K562 (cell line): ENCODE data around the gene LAMB2. TPM values are rescaled to one million over a fixed set of nuclear protein-coding genes. Genes with fewer than 3 reads are reported as not detected.

Source experiments
- ATAC-seq: fragments of 200-7000 bp; cut with Tn5 transposase; 3 replicates; pipeline ENCODE4 v1.9.1; 2020; ENCODE audit warnings: moderate library complexity
- BruUV-seq: library from RNA; stranded (reverse); fragments of 400-500 nt; replicated peaks from 2 replicates; lab custom pipeline; 2021; lab: Mats Ljungman, UMichigan
- CTCF ChIA-PET: fragments of 300-600 bp; formaldehyde crosslinking; extraction: SDS; loops from one replicate; lab custom pipeline; 2021; ENCODE audit warnings: low intra/inter-chr PET ratio; lab: Yijun Ruan, JAX
- POLR2A ChIA-PET: fragments of 300-600, 350-650 bp; sonication (Branson Sonifier 250); formaldehyde crosslinking; extraction: SDS; loops from one replicate; lab custom pipeline; 2021; ENCODE audit warnings: antibody characterized with exemption, inconsistent platforms; lab: Yijun Ruan, JAX
- DNase-seq, 4 experiments: peaks; one replicate each; pipeline versions ENCODE4 v3.0.0 to v3.0.0-alpha.2; 2011 to 2018; ENCODE audit warnings: low spot score in 3 of 4, mixed read lengths in 3 of 4; ENCODE audit errors: extremely low read depth in 1 of 4
- FAIRE-seq: peaks from 2 replicates; lab custom pipeline; 2011; peaks lifted over from hg19 to GRCh38; lab: Jason Lieb, UNC
- H2AFZ ChIP-seq: 2 replicates; pipeline ENCODE4 v1.6.0; 2011; ENCODE audit warnings: low read depth, low read length, control low read depth, inconsistent platforms
- H3K27ac ChIP-seq: fragments of 200-600 bp; 3 replicates; pipeline ENCODE4 v1.8.0; 2011; ENCODE audit warnings: low read depth, mild to moderate bottlenecking, control low read depth, inconsistent platforms, low read length, moderate library complexity, mixed read lengths; ENCODE audit errors: extremely low read depth
- H3K27me3 ChIP-seq, 2 experiments: fragments of 300-600 bp in 1 of 2; 2 replicates in 1 of 2; 3 replicates in 1 of 2; pipeline versions ENCODE4 v1.6.0 to v1.8.0; 2011; ENCODE audit warnings: inconsistent platforms in 2 of 2, low read length in 2 of 2, mild to moderate bottlenecking in 1 of 2, mixed read lengths in 1 of 2, moderate library complexity in 1 of 2; ENCODE audit not compliant: control insufficient read depth in 2 of 2, insufficient read depth in 2 of 2
- H3K36me3 ChIP-seq: fragments of 300-600 bp; 3 replicates; pipeline ENCODE4 v1.8.0; 2011; ENCODE audit warnings: mild to moderate bottlenecking, low read length, inconsistent platforms; ENCODE audit not compliant: control insufficient read depth, insufficient read depth
- H3K4me1 ChIP-seq, 2 experiments: fragments of 200-600 bp in 1 of 2; replicated peaks in 1 of 2; 2 replicates in 1 of 2; 3 replicates in 1 of 2; pipeline versions ENCODE4 v1.5.1 to v1.8.0; 2011; ENCODE audit warnings: inconsistent platforms in 2 of 2, low read length in 2 of 2, mild to moderate bottlenecking in 1 of 2, mixed read lengths in 1 of 2, moderate library complexity in 1 of 2; ENCODE audit not compliant: control insufficient read depth in 2 of 2, insufficient read depth in 2 of 2
- H3K4me2 ChIP-seq: 2 replicates; pipeline ENCODE4 v1.6.1; 2011; ENCODE audit warnings: low read length, control low read depth, inconsistent platforms, mixed read lengths; ENCODE audit not compliant: insufficient read depth
- H3K4me3 ChIP-seq: fragments of 200-600 bp; sonication (generic), shearing (Covaris generic); 2 replicates; pipeline ENCODE4 v1.5.1; 2016; ENCODE audit warnings: control low read depth, inconsistent platforms
- H3K79me2 ChIP-seq: fragments of 200-600 bp; 3 replicates; pipeline ENCODE4 v1.8.0; 2011; ENCODE audit warnings: low read length, inconsistent platforms; ENCODE audit not compliant: control insufficient read depth, insufficient read depth
- H3K9ac ChIP-seq, 2 experiments: 2 replicates each; pipeline versions ENCODE4 v1.6.0 to v1.6.1; 2011; ENCODE audit warnings: low read depth in 2 of 2, low read length in 2 of 2, control low read depth in 1 of 2, inconsistent platforms in 1 of 2, mild to moderate bottlenecking in 1 of 2, mixed read lengths in 1 of 2; ENCODE audit not compliant: insufficient read depth in 1 of 2
- H3K9me1 ChIP-seq: one replicate; pipeline ENCODE4 v1.6.0; 2011; ENCODE audit warnings: inconsistent platforms, mild to moderate bottlenecking, low read length, moderate library complexity; ENCODE audit not compliant: control insufficient read depth, insufficient read depth
- H3K9me3 ChIP-seq: replicated peaks from 2 replicates; pipeline ENCODE4 v1.5.1; 2011; ENCODE audit warnings: low read depth, low read length, inconsistent platforms; ENCODE audit not compliant: control insufficient read depth, insufficient read depth
- H4K20me1 ChIP-seq: replicated peaks from 2 replicates; pipeline ENCODE4 v1.6.1; 2011; ENCODE audit warnings: low read length, inconsistent platforms, mixed read lengths; ENCODE audit not compliant: control insufficient read depth, insufficient read depth
- BCLAF1 ChIP-seq, 2 experiments: fragments of 450-650 bp in 1 of 2; IDR thresholded peaks; 2 replicates each; pipeline ENCODE4 v1.6.1; 2011 to 2017; ENCODE audit warnings: low read depth in 2 of 2, antibody characterized with exemption in 1 of 2, borderline replicate concordance in 1 of 2, low read length in 1 of 2, mild to moderate bottlenecking in 1 of 2, mixed read lengths in 1 of 2; ENCODE audit not compliant: control insufficient read depth in 1 of 2
- BRF1 ChIP-seq: IDR thresholded peaks from 3 replicates; pipeline ENCODE4 v1.6.1; 2011; ENCODE audit warnings: borderline replicate concordance, mild to moderate bottlenecking; ENCODE audit not compliant: insufficient read length; ENCODE audit errors: extremely low read depth
- CHD4 ChIP-seq: fragments of 200-600 bp; sonication (generic); IDR thresholded peaks from 3 replicates; pipeline ENCODE4 v1.6.1; 2012; ENCODE audit warnings: low read depth, mild to moderate bottlenecking, mixed read lengths, low read length, inconsistent platforms; ENCODE audit not compliant: insufficient read depth, insufficient replicate concordance, poor library complexity, severe bottlenecking
- EP300 ChIP-seq: IDR thresholded peaks from 2 replicates; pipeline ENCODE4 v1.6.1; 2012; ENCODE audit warnings: low read length, improper control_type of control experiment
- HNRNPK ChIP-seq: fragments of 200-400 bp; formaldehyde crosslinking; IDR thresholded peaks from one replicate; pipeline ENCODE4 v1.6.1; 2018; ENCODE audit warnings: mild to moderate bottlenecking, low read depth, low read length; ENCODE audit not compliant: poor library complexity, severe bottlenecking
- KLF1 ChIP-seq: fragments of 450-650 bp; IDR thresholded peaks from 2 replicates; pipeline ENCODE4 v1.6.1; 2016; ENCODE audit warnings: missing genetic modification characterization, missing compliant biosample characterization
- MITF ChIP-seq: IDR thresholded peaks from 2 replicates; pipeline ENCODE4 v1.6.1; 2014; ENCODE audit warnings: antibody characterized with exemption
- NR0B1 ChIP-seq: fragments of 450-650 bp; IDR thresholded peaks from one replicate; pipeline ENCODE4 v1.6.1; 2018; ENCODE audit warnings: mild to moderate bottlenecking, moderate library complexity; ENCODE audit not compliant: partially characterized antibody
- RBM34 ChIP-seq: fragments of 200-400 bp; formaldehyde crosslinking; IDR thresholded peaks from 2 replicates; pipeline ENCODE4 v1.6.1; 2018; ENCODE audit warnings: low read length, borderline replicate concordance; ENCODE audit not compliant: insufficient read depth
- SMAD2 ChIP-seq: fragments of 150-350 bp; IDR thresholded peaks from 2 replicates; pipeline ENCODE4 v1.6.1; 2014; ENCODE audit warnings: low read depth, mild to moderate bottlenecking, low read length
- SREBF1 ChIP-seq: fragments of 150-350 bp; IDR thresholded peaks from 2 replicates; pipeline ENCODE4 v1.6.1; 2014; ENCODE audit warnings: antibody characterized with exemption, low read depth, low read length, borderline replicate concordance
- TFAM ChIP-seq: fragments of 250-450 bp; sonication (Bioruptor Pico); conservative IDR thresholded peaks from 2 replicates; pipeline ENCODE4 v1.5.0; 2021; ENCODE audit warnings: mild to moderate bottlenecking, moderate library complexity
- ZKSCAN3 ChIP-seq: fragments of 250-450 bp; sonication (Bioruptor Pico); IDR thresholded peaks from 2 replicates; pipeline ENCODE4 v1.4.0; 2020
- ZNF146 ChIP-seq: IDR thresholded peaks from one replicate; pipeline ENCODE4 v1.6.1; 2018; ENCODE audit warnings: missing compliant biosample characterization; ENCODE audit not compliant: unreplicated experiment
- ZNF354B ChIP-seq: fragments of 250-450 bp; sonication (Bioruptor Pico); IDR thresholded peaks from 2 replicates; pipeline ENCODE4 v1.4.0; 2020
- ZNF561 ChIP-seq: fragments of 450-650 bp; formaldehyde crosslinking; conservative IDR thresholded peaks from 2 replicates; pipeline ENCODE4 v1.4.0; 2020; ENCODE audit warnings: mild to moderate bottlenecking, moderate library complexity
- ZNF668 ChIP-seq: fragments of 250-450 bp; sonication (Bioruptor Pico); IDR thresholded peaks from 2 replicates; pipeline ENCODE4 v1.8.0; 2022; ENCODE audit warnings: mild to moderate bottlenecking, inconsistent platforms
- WGBS: fragments of 100-300 bp; shearing (Covaris generic); methylation state at CpG from one replicate; pipeline ENCODE4 v1.1.6; 2016; ENCODE audit warnings: low coverage, mixed read lengths; ENCODE audit not compliant: insufficient coverage; ENCODE audit errors: missing lambda C conversion rate; 5-methylcytosine and 5-hydroxymethylcytosine counted together
- in situ Hi-C: fragments of 300-500 bp; cut with MboI; formaldehyde crosslinking; loops from 4 replicates; pipeline ENCODE4 v1.15.0; 2018; ENCODE audit warnings: inconsistent platforms, mixed read lengths
- intact Hi-C: fragments of 100-400 bp; cut with micrococcal nuclease; formaldehyde crosslinking; loops from 2 replicates; pipeline ENCODE4 v1.14.2; 2022
- polyA plus RNA-seq, 8 experiments: library from polyadenylated mRNA; depleted of rRNA in 4 of 8; stranded (reverse) in 5 of 8; unstranded in 3 of 8; fragments of >200 nt; fragmentation: Nextera tagmentation in 2 of 8; fragmentation: Illumina TruSeq in 1 of 8; extraction: Ambion mirVana in 2 of 8; extraction: Trizol in 1 of 8; gene quantifications; 2 replicates each; pipeline versions ENCODE4 v1.2.1 to v1.2.3, GENCODE V29; 2011 to 2014; ENCODE audit warnings: inconsistent platforms in 1 of 8, missing spikeins in 1 of 8
- total RNA-seq, 7 experiments: library from RNA; depleted of rRNA in 6 of 7; stranded (reverse); fragments of >200 nt in 6 of 7; fragmentation: Illumina TruSeq in 2 of 7; extraction: Trizol in 2 of 7; gene quantifications; 2 replicates each; pipeline versions ENCODE4 v1.2.1 to v1.2.3, GENCODE V29; 2011 to 2021; ENCODE audit warnings: low replicate concordance in 1 of 7

LAMB2 gene
- total and polyA plus RNA-seq, 9 of the 15 experiments (the other 6 are each of a cell fraction or from before 2014, with no cell fraction given): 1.4 to 26.0 (median 16.2) TPM

GRCh38 chr3:49135499-49135898 lies 2.6 kb upstream of the LAMB2 start:
- CTCF ChIA-PET: no interaction called here
- H3K9me3 ChIP-seq: no peaks in the 10 kb centered on the region
- ATAC-seq: no peak
- no TSS peak for BruUV-seq
- no peak for FAIRE-seq
- no peaks in the 10 kb centered on the region for H3K9me1 ChIP-seq
- H3K9ac ChIP-seq: no peak overlapping the region; a peak in 1 of 4 replicates
- H3K4me3 ChIP-seq: no peak overlapping the region
- no peak overlapping the region for H3K27ac ChIP-seq
- H3K79me2 ChIP-seq: no peaks in the 10 kb centered on the region; the same call in 2 of the 3 replicates
- no peak for DNase-seq
- TF ChIP-seq KLF1 (tag) (no peak), SMAD2 (no peak), NR0B1 (no peak), BRF1 (no peak), ZNF146 (CRISPR knock-in tag) (no peak), BCLAF1 (IDR thresholded peaks at IDR 0.05; ENCODE audit: borderline replicate concordance in 1 of 2, control insufficient read depth in 1 of 2, low read depth in 2 of 2, low read length in 1 of 2) (no peak), ZNF561 (no peak), EP300 (no peak), TFAM (CRISPR knock-in tag) (no peak), SREBF1 (no peak), ZNF668 (CRISPR knock-in tag) (no peak), RBM34 (no peak), HNRNPK (no peak), MITF (no peak), ZNF354B (CRISPR knock-in tag) (no peak), CHD4 (no peak), ZKSCAN3 (CRISPR knock-in tag) (no peak)
- POLR2A ChIA-PET: interaction anchor here (0.7 kb wide), 2 partner anchors 162 to 288 kb away, joined by 3 read pairs; partner anchors contain the start of gene PRKAR2A
- WGBS: 44% methylated on average over 4 of the region's 4 CpGs
- in situ Hi-C loops (no loop called here), intact Hi-C loops (no loop called here)
- peaks cover 0 to 5% of the 10 kb centered on the region in 2 experiments; a peak in 1 of 5 replicates for H3K27me3 ChIP-seq
- no peaks in the 10 kb centered on the region for H3K36me3 ChIP-seq
- no peak overlapping the region for H3K4me2 ChIP-seq
- H2AFZ ChIP-seq: no peak overlapping the region
- H3K4me1 ChIP-seq: peaks cover 2 to 29% of the 10 kb centered on the region in 2 experiments; a peak in 4 of 5 replicates
- no peaks in the 10 kb centered on the region for H4K20me1 ChIP-seq
